Activated CD8-positive, alpha-beta memory T cell treated with anti-CD3 and anti-CD28 coated beads, Interleukin-2, amount 50 U/mL, for 24 hours (primary cell): ENCODE measurements around the gene SLC66A2.
"Not testable (repeated sequence)": the region's sequence is repeated elsewhere in the genome, so short reads cannot be mapped to it uniquely, and the experiment has no call there.

Experiments
- DNase-seq: peaks from one replicate; pipeline ENCODE4 v3.0.0-alpha.2; 2020; ENCODE audit errors: extremely low read depth

SLC66A2 gene

GRCh38 chr18:79868811-79869541 lies 82.5 kb downstream of the SLC66A2 start:
- no peak for DNase-seq

GRCh38 chr18:79868168-79868784 lies 83.2 kb downstream of the SLC66A2 start:
- DNase-seq = no peak

- no peak for DNase-seq
These were observed 83.8 kb downstream of the SLC66A2 start for GRCh38 chr18:79867666-79868065.

- DNase-seq = no peak
These were observed 84.4 kb downstream of the SLC66A2 start for GRCh38 chr18:79866889-79867574.

GRCh38 chr18:79865951-79866350 lies 85.5 kb downstream of the SLC66A2 start:
- DNase-seq = not testable (repeated sequence)

GRCh38 chr18:79864955-79865354 lies 86.5 kb downstream of the SLC66A2 start:
- DNase-seq = not testable (repeated sequence)

- no peak for DNase-seq
These were observed 87.3 kb downstream of the SLC66A2 start for GRCh38 chr18:79864006-79864725.

- no peak for DNase-seq
These were observed 88.1 kb downstream of the SLC66A2 start for GRCh38 chr18:79863161-79864005.

GRCh38 chr18:79862562-79862961 lies 88.9 kb downstream of the SLC66A2 start:
- no peak for DNase-seq

- DNase-seq = no peak
These were observed 89.8 kb downstream of the SLC66A2 start for GRCh38 chr18:79861687-79862086.

GRCh38 chr18:79859314-79859713 lies 92.1 kb downstream of the SLC66A2 start:
- no peak for DNase-seq

GRCh38 chr18:79857082-79857671 lies 94.3 kb downstream of the SLC66A2 start:
- no peak for DNase-seq

- DNase-seq = no peak
These were observed 95.1 kb downstream of the SLC66A2 start for GRCh38 chr18:79856119-79857007.

- DNase-seq = no peak
These were observed 96.1 kb downstream of the SLC66A2 start for GRCh38 chr18:79855147-79855933.

GRCh38 chr18:79853993-79854364 lies 97.5 kb downstream of the SLC66A2 start:
- DNase-seq = no peak

- DNase-seq = no peak
These were observed 98.0 kb downstream of the SLC66A2 start for GRCh38 chr18:79853303-79853992.

GRCh38 chr18:79852561-79853302 lies 98.7 kb downstream of the SLC66A2 start:
- no peak for DNase-seq
